Spinal cord (tissue), 10 donors: ENCODE measurements around the gene IKZF2. TPM values are rescaled to one million over a fixed set of nuclear protein-coding genes. Genes with fewer than 3 reads are reported as not detected.

Experiments used
- DNase-seq, 6 donors: peaks; one replicate each; pipeline versions ENCODE4 v3.0.0 to v3.0.0-alpha.2; 2013 to 2015; ENCODE audit warnings: low spot score in 6 of 6, low read depth in 4 of 6
- H3K27ac ChIP-seq: one replicate; pipeline ENCODE4 v1.5.1; 2013; ENCODE audit warnings: low read depth, low read length, control low read depth
- H3K27me3 ChIP-seq: one replicate; pipeline ENCODE4 v1.6.1; 2013; ENCODE audit warnings: low read length; ENCODE audit not compliant: control insufficient read depth, insufficient read depth
- H3K36me3 ChIP-seq: one replicate; pipeline ENCODE4 v1.6.1; 2013; ENCODE audit warnings: low read length; ENCODE audit not compliant: control insufficient read depth, insufficient read depth
- H3K4me1 ChIP-seq: one replicate; pipeline ENCODE4 v1.6.1; 2013; ENCODE audit warnings: low read length; ENCODE audit not compliant: control insufficient read depth, insufficient read depth
- H3K4me3 ChIP-seq: one replicate; pipeline ENCODE4 v1.5.1; 2013; ENCODE audit warnings: low read depth, low read length, control low read depth
- H3K9me3 ChIP-seq: one replicate; pipeline ENCODE4 v1.6.1; 2013; ENCODE audit warnings: low read length; ENCODE audit not compliant: control insufficient read depth, insufficient read depth
- WGBS: methylation state at CpG from one replicate; pipeline ENCODE4 v1.1.5; 2013; ENCODE audit warnings: missing lambda C conversion rate; ENCODE audit not compliant: insufficient coverage; 5-methylcytosine and 5-hydroxymethylcytosine counted together
- polyA plus RNA-seq, 2 donors: library from polyadenylated mRNA; unstranded; fragments of 120-200 nt; gene quantifications; one replicate each; pipeline ENCODE4 v1.2.1, GENCODE V29; 2013; ENCODE audit not compliant: insufficient read length in 2 of 2
- total RNA-seq, 2 donors: library from RNA; depleted of rRNA in 1 of 2; stranded (reverse); fragments of 120-200 nt in 1 of 2; fragments of >200 nt in 1 of 2; gene quantifications; one replicate each; pipeline versions ENCODE4 v1.2.3 to v1.2.4, GENCODE V29; 2013 to 2014
- donor health status: healthy.

The IKZF2 gene
- total and polyA plus RNA-seq, 4 donors, result 5.1 to 18.5 (median 12.2) TPM

DNA sequence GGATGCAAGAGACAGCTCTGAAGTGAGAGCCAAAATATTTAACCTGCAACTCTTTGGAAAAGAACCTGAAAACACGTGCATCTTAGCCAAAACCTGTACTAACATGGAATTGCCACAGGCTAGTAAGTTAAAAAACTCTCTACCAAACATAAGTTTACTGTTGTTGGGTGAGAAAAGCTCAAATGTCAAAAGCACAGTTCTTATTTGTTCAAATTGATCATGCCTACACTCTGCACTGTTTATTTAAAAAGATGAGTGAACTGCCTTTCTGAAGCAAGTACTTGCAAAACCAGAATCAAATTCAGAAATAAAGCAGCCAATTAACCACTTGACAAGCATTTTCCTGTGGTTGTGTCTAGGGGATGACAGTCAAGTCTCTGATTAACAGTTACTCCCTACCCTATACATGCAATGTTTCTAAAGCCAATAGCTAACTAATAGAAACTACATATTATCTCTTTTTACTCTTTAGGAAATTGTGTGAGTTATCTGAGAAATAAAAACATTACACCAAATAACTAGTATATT, 5.6 kb downstream of the IKZF2 start:
- WGBS, result no CpG with 5 or more reads among the region's 1 CpG
- no peak overlapping the region for H3K4me3 ChIP-seq
- no peak for DNase-seq
- H3K36me3 ChIP-seq, result no peaks in the 10 kb centered on the region
- H3K27ac ChIP-seq, result no peak overlapping the region
- no peaks in the 10 kb centered on the region for H3K27me3 ChIP-seq
- H3K9me3 ChIP-seq, result no peaks in the 10 kb centered on the region
- H3K4me1 ChIP-seq, result no peaks in the 10 kb centered on the region

DNA sequence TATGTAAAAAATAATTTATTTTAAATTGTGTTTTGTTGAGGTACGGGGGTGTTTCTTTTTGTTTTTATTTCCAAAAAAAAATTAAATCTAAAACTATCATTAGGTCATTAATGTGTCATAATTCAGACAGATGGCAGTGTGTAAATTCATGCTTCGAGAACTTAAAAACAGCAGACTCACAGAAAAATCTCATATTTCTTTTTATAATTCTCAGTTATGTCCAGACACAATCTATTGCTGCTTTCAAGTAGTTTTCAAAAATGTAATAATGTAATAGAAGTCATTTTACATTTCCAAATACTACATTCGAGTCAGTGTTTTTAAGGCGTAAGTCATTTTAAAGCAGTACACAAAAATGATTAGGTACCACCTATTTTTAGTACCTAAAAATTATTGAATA, 14.3 kb downstream of the IKZF2 start:
- Histone ChIP-seq H3K36me3 (no peaks in the 10 kb centered on the region), H3K4me3 (no peak overlapping the region), H3K4me1 (no peaks in the 10 kb centered on the region), H3K27me3 (no peaks in the 10 kb centered on the region), H3K9me3 (no peaks in the 10 kb centered on the region), H3K27ac (no peak overlapping the region)
- WGBS, result no CpG with 5 or more reads among the region's 4 CpGs
- no peak for DNase-seq

DNA sequence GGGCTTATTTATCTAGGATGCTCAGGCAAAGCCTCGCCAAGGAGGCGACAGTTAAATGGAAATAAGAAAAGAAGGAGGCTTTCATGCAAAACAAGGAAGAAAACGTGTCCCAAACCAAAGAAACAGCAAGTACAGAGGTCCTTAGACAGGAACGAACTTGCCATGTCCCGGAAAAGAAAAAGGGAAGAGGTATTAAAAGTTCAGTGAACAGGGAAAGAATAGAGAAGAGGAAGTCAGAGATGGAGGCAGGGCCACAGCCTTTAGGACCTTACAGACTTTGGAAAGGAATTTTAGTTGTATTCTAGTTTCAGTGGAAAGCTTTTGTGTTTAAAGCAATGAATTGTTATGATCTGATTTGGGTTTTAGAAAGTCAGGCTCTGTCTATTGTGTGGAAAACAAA, 22.1 kb downstream of the IKZF2 start:
- DNase-seq, result peak in 1 of 6 donors; percentile 3
- no peaks in the 10 kb centered on the region for H3K4me1 ChIP-seq
- 42% methylated on average over 5 of the region's 5 CpGs for WGBS
- H3K9me3 ChIP-seq, result no peaks in the 10 kb centered on the region
- no peaks in the 10 kb centered on the region for H3K27me3 ChIP-seq
- H3K4me3 ChIP-seq, result no peak overlapping the region
- H3K36me3 ChIP-seq, result no peaks in the 10 kb centered on the region
- no peak overlapping the region for H3K27ac ChIP-seq

DNA sequence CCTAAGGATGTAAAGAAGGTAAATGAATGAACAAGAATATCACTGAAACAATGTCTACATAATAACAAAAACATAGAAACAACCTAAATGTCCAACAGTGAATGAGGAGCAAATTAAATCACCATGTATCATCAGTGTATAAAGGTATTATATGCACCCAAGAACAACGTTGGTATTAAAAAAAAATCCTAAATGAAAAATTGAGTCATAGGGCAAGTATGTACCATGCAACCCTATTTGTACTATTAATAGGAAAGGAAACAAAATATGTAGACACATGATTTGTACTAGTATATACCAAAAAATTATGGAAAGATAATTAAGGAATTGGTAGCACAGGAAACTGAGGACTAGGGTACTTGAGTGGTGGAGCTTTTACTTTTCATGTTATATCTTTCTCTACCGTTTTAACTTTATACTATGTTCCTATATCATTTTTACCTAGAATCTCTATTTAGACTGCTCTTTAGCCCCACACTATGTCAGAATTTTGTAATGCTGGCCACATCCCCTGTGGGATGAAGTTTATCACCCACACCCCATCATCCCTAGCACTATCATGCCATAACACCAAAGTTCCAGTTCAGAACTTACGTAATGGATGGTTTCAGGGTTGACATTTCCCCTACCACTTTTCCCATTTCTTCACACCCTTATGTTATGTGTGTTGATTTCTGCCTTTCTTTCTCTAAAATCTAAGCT, 25.6 kb downstream of the IKZF2 start:
- no CpG with 5 or more reads among the region's 3 CpGs for WGBS

DNA sequence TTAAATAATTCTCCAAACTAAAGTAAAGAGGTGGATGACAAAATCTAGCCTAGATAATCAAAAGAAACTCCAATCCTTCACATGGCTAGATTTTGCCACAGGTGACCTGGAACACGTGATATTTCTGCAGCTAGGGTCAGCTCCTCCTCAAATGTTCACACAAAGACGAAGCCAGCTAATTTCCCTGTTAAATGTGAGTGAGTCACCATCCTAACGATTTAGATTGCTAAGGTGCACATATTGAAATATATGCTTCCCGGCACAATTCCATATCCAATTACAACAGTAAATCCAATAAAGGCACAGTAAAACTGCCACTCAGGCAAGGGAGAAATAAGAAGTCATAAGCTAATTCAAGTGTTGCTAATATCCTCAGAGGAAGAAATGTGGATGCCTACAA, 28.7 kb downstream of the IKZF2 start:
- Histone ChIP-seq H3K36me3 (no peaks in the 10 kb centered on the region), H3K4me3 (no peak overlapping the region), H3K4me1 (no peaks in the 10 kb centered on the region), H3K27ac (no peak overlapping the region), H3K27me3 (no peaks in the 10 kb centered on the region), H3K9me3 (no peaks in the 10 kb centered on the region)
- no CpG with 5 or more reads among the region's 4 CpGs for whole genome bisulfite sequencing
- DNase-seq, result peak in 1 of 6 donors; percentile 16

More for the DNA sequence above, 25.6 kb downstream of the IKZF2 start:
- no peaks in the 10 kb centered on the region for H3K4me1 ChIP-seq
- DNase-seq, result no peak
- no peak overlapping the region for H3K4me3 ChIP-seq
- no peaks in the 10 kb centered on the region for H3K9me3 ChIP-seq
- no peaks in the 10 kb centered on the region for H3K36me3 ChIP-seq
- no peaks in the 10 kb centered on the region for H3K27me3 ChIP-seq
- no peak overlapping the region for H3K27ac ChIP-seq

DNA sequence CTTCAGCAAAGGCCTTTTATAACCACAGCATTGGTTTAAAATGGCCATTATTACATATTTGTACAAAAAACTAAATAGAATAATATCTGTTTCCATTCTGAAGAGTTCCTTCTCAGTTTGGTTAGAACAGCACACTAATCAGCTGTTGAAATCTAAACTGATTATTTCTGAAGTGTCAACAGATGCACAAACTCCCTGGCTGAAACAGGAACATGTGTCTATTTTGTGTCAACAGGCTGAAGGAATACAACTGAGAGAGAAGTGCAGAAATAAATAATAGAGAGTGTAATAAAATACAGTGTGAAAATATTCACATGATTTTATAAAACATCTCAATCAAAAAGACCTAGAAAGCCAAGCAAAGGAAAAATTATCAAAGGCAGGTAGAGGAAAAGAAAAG, 29.7 kb downstream of the IKZF2 start:
- no peaks in the 10 kb centered on the region for H3K27me3 ChIP-seq
- H3K4me1 ChIP-seq, result no peaks in the 10 kb centered on the region
- no peaks in the 10 kb centered on the region for H3K36me3 ChIP-seq
- H3K4me3 ChIP-seq, result no peak overlapping the region
- H3K27ac ChIP-seq, result no peak overlapping the region
- DNase-seq, result no peak
- H3K9me3 ChIP-seq, result no peaks in the 10 kb centered on the region

DNA sequence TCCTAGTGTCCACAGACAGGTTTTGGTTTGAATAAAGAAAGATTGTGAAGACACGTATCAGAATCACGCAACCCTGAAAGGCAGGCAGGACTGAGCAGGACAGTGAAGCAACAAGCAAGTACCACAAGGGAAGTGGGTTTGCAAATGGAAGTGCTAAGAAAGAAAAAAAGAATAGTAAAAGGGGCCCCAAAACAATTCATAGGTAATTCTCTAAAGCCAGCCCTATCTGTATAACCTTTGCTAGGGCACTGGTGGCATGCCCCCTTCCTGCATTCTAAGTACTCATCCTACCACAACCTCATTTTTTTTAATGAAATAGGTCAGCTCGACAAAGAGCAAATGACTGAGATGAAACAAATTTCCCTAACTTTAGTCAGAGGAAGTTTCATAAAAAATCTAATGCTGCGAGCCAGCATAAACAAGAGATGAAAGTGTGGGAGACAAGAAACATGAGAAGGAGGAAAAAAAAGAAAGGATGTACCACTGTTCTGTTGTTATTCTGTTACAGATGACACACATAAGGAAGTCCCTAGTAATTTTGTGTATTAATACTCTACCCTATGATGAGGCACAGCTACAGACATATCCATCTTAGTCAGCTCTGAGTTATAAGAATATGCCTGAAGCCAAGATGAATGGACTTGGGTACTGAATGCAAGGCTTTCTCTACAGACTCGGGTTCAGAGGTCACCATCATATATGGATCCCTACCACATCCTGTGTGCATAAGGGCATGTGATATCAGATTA, 32.2 kb downstream of the IKZF2 start:
- H3K27me3 ChIP-seq, result no peaks in the 10 kb centered on the region
- no peak overlapping the region for H3K4me3 ChIP-seq
- H3K9me3 ChIP-seq, result no peaks in the 10 kb centered on the region
- DNase-seq, result peak in 1 of 6 donors; percentile 1
- no peak overlapping the region for H3K27ac ChIP-seq
- 67% methylated on average over 2 of the region's 5 CpGs for WGBS
- H3K4me1 ChIP-seq, result no peaks in the 10 kb centered on the region
- H3K36me3 ChIP-seq, result no peaks in the 10 kb centered on the region

DNA sequence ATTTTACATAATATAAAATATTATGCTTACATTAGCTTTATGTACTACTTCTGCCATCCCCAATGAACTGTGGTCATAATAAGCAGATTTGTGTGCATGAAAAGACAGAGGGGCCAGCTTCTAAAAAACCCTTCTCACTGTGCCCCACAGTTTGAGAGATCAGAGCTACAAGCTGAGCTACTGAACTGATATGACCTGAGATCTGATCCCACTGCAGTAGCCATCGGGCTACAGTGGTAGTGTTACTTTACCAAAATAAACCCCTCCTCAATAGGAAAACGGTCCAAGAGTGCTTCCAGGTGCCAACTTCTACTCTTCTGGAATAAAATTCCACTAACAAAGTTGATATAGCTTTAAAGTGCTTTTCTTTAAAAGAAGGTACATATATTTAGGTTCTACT, 43.1 kb downstream of the IKZF2 start:
- no peaks in the 10 kb centered on the region for H3K27me3 ChIP-seq
- DNase-seq, result no peak
- no CpG with 5 or more reads among the region's 2 CpGs for WGBS
- H3K4me1 ChIP-seq, result no peaks in the 10 kb centered on the region
- no peak overlapping the region for H3K4me3 ChIP-seq
- H3K27ac ChIP-seq, result no peak overlapping the region
- H3K9me3 ChIP-seq, result no peaks in the 10 kb centered on the region
- H3K36me3 ChIP-seq, result no peaks in the 10 kb centered on the region

DNA sequence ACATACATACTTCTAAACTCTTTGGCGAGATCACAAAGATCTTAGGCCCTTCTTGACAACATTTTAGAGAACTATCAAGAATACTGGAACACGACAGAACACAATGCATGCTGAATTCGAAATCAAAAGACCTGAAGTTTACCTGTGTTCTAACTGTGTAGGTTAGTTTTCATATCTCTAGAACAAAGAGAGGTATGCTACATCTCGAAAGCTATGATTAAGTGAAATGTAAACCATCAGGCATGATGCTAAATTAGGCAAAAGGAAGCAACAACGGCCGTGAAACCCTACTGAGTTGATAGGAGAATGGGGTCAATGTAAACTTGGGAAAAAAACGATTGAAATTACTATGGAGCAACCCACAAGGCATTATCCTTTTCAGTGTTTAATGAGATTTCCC, 43.7 kb downstream of the IKZF2 start:
- no peaks in the 10 kb centered on the region for H3K36me3 ChIP-seq
- no peak overlapping the region for H3K4me3 ChIP-seq
- no peak for DNase-seq
- no peaks in the 10 kb centered on the region for H3K4me1 ChIP-seq
- WGBS, result 92% methylated on average over 2 of the region's 7 CpGs
- no peaks in the 10 kb centered on the region for H3K27me3 ChIP-seq
- H3K9me3 ChIP-seq, result no peaks in the 10 kb centered on the region
- H3K27ac ChIP-seq, result no peak overlapping the region

DNA sequence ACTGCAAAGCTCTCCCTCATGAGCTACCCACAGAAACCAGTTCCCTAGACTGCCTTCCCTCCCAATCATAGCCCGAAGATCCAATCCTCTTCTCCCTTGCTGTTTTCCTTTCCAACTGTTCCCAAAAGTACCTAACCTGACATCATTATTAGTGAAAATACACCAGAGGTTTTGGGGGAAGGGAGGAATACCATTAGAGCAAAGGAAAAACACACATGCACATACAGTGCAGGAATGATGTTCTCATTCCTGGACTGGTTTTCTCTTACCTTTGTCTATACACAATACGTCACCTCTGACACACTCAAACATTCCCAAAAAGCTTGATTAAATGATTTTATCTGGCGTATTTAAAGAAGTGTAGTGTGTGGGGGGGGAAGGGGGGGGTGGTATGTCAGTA, 46.2 kb downstream of the IKZF2 start:
- H3K4me1 ChIP-seq, result no peaks in the 10 kb centered on the region
- DNase-seq, result no peak
- WGBS, result no CpG with 5 or more reads among the region's 3 CpGs
- H3K4me3 ChIP-seq, result no peak overlapping the region
- H3K9me3 ChIP-seq, result no peaks in the 10 kb centered on the region
- H3K27ac ChIP-seq, result no peak overlapping the region
- no peaks in the 10 kb centered on the region for H3K36me3 ChIP-seq
- no peaks in the 10 kb centered on the region for H3K27me3 ChIP-seq
